Neural progenitor cell (in vitro differentiated cells): ENCODE data around the gene NMU. TPM values are rescaled to one million over a fixed set of nuclear protein-coding genes. Genes with fewer than 3 reads are reported as not detected.

Experiments
- DNase-seq: peaks from one replicate; pipeline ENCODE4 v3.0.0-alpha.2; 2016; ENCODE audit warnings: low spot score
- H2AFZ ChIP-seq: fragments of 200-600 bp; sonication (generic); replicated peaks from 2 replicates; pipeline ENCODE4 v1.6.1; 2016; ENCODE audit warnings: antibody characterized with exemption
- H3F3A ChIP-seq: fragments of 200-600 bp; sonication (generic); 2 replicates; pipeline ENCODE4 v1.6.1; 2016; ENCODE audit warnings: antibody characterized with exemption, low read depth
- H3K27ac ChIP-seq: fragments of 200-600 bp; sonication (generic); 2 replicates; pipeline ENCODE4 v1.5.1; 2016; ENCODE audit warnings: mild to moderate bottlenecking
- H3K27me3 ChIP-seq: fragments of 200-600 bp; sonication (generic); 2 replicates; pipeline ENCODE4 v1.6.1; 2016; ENCODE audit warnings: mild to moderate bottlenecking, moderate library complexity
- H3K36me3 ChIP-seq: fragments of 200-600 bp; sonication (generic); 2 replicates; pipeline ENCODE4 v1.5.1; 2016
- H3K4me1 ChIP-seq: fragments of 200-600 bp; sonication (generic); 2 replicates; pipeline ENCODE4 v1.6.1; 2016; ENCODE audit warnings: mixed run types
- H3K4me2 ChIP-seq: fragments of 200-600 bp; sonication (generic); 2 replicates; pipeline ENCODE4 v1.6.1; 2016
- H3K4me3 ChIP-seq: fragments of 200-600 bp; sonication (generic); 2 replicates; pipeline ENCODE4 v1.5.1; 2016
- H3K79me2 ChIP-seq: fragments of 200-600 bp; sonication (generic); 2 replicates; pipeline ENCODE4 v1.6.1; 2016; ENCODE audit warnings: low read depth
- H3K9ac ChIP-seq: fragments of 200-600 bp; sonication (generic); 2 replicates; pipeline ENCODE4 v1.6.1; 2016
- H3K9me3 ChIP-seq: fragments of 200-600 bp; sonication (generic); 2 replicates; pipeline ENCODE4 v1.5.1; 2016; ENCODE audit warnings: low read depth
- H4K20me1 ChIP-seq: fragments of 200-600 bp; sonication (generic); 2 replicates; pipeline ENCODE4 v1.6.1; 2016; ENCODE audit warnings: low read depth
- H3K27ac Mint-ChIP-seq: 3 replicates; pipeline ENCODE4 v1.8.0; 2021; ENCODE audit warnings: mixed read lengths
- H3K27me3 Mint-ChIP-seq: 2 replicates; pipeline ENCODE4 v1.8.0; 2022; ENCODE audit warnings: low read depth, mild to moderate bottlenecking, inconsistent platforms, moderate library complexity, mixed read lengths; ENCODE audit not compliant: insufficient read depth
- H3K36me3 Mint-ChIP-seq: 3 replicates; pipeline ENCODE4 v1.8.0; 2021; ENCODE audit warnings: mixed read lengths
- H3K4me1 Mint-ChIP-seq: 3 replicates; pipeline ENCODE4 v1.8.0; 2021; ENCODE audit warnings: mixed read lengths
- H3K4me3 Mint-ChIP-seq: 3 replicates; pipeline ENCODE4 v1.8.0; 2021; ENCODE audit warnings: mild to moderate bottlenecking, moderate library complexity, mixed read lengths
- H3K9me3 Mint-ChIP-seq: 3 replicates; pipeline ENCODE4 v1.8.0; 2020; ENCODE audit warnings: mixed read lengths
- CTCF ChIP-seq: fragments of 200-600 bp; sonication (generic); IDR thresholded peaks from 2 replicates; pipeline ENCODE4 v1.5.1; 2017; ENCODE audit warnings: antibody characterized with exemption, mild to moderate bottlenecking
- EZH2 ChIP-seq: fragments of 200-600 bp; sonication (generic); IDR thresholded peaks from 2 replicates; pipeline ENCODE4 v1.6.1; 2017; ENCODE audit warnings: antibody characterized with exemption, mild to moderate bottlenecking, moderate library complexity
- EZH2phosphoT487 ChIP-seq: fragments of 200-600 bp; sonication (generic); IDR thresholded peaks from 2 replicates; pipeline ENCODE4 v1.6.1; 2017; ENCODE audit warnings: antibody characterized with exemption
- total RNA-seq: library from RNA; depleted of rRNA; stranded (reverse); fragments of >200 nt; gene quantifications from 2 replicates; pipeline ENCODE4 v1.2.3, GENCODE V29; 2015; ENCODE audit warnings: low replicate concordance

The NMU gene
- total RNA-seq, 1 donor from 2014 or later: 1.8 TPM

GRCh38 chr4:55547466-55547770 is 88.7 kb downstream of the NMU start:
- Histone ChIP-seq H3K27me3 (no peaks in the 10 kb centered on the region), H3K4me2 (peak overlapping the region; percentile 96), H3K9me3 (no peaks in the 10 kb centered on the region), H4K20me1 (peaks cover 17% of the 10 kb centered on the region), H3K4me3 (peak overlapping the region; percentile 75), H3K4me1 (peaks cover 18% of the 10 kb centered on the region), H3K27ac (peak overlapping the region; percentile 94), H3K36me3 (no peaks in the 10 kb centered on the region), H3K79me2 (peaks cover 35% of the 10 kb centered on the region), H3F3A (peaks cover 37% of the 10 kb centered on the region), H3K9ac (no peak overlapping the region), H2AFZ (peak overlapping the region; percentile 98)
- no peak for TF ChIP-seq CTCF
- no peak for TF ChIP-seq EZH2
- TF ChIP-seq EZH2phosphoT487: no peak
- Mint-ChIP-seq H3K4me1 (peaks cover 33% of the 10 kb centered on the region), H3K9me3 (no peaks in the 10 kb centered on the region), H3K36me3 (peaks cover 2% of the 10 kb centered on the region), H3K4me3 (peak overlapping the region; percentile 96), H3K27ac (peak overlapping the region; percentile 84), H3K27me3 (peaks cover 4% of the 10 kb centered on the region)
- peak; percentile 79 for DNase-seq

- peaks cover 38% of the 10 kb centered on the region for H3K79me2 ChIP-seq
- peak within 1 kb of the TSS; percentile 18 for H3K9ac ChIP-seq
- peak within 1 kb of the TSS; percentile 75 for H3K4me3 ChIP-seq
- no peaks in the 10 kb centered on the region for H3K36me3 ChIP-seq
- peaks cover 19% of the 10 kb centered on the region for H4K20me1 ChIP-seq
- peak; percentile 96 for DNase-seq
- H3F3A ChIP-seq: peaks cover 37% of the 10 kb centered on the region
- no peaks in the 10 kb centered on the region for H3K27me3 ChIP-seq
- peak within 1 kb of the TSS; percentile 94 for H3K27ac ChIP-seq
- H3K27me3 Mint-ChIP-seq: peaks cover 4% of the 10 kb centered on the region
- no peaks in the 10 kb centered on the region for H3K9me3 ChIP-seq
- peak; percentile 60 for TF ChIP-seq CTCF
- no peak for TF ChIP-seq EZH2phosphoT487
- TF ChIP-seq EZH2: no peak
- H3K4me1 ChIP-seq: peaks cover 18% of the 10 kb centered on the region
- H3K36me3 Mint-ChIP-seq: peaks cover 4% of the 10 kb centered on the region
- peak within 1 kb of the TSS; percentile 97 for H3K4me3 Mint-ChIP-seq
- peaks cover 33% of the 10 kb centered on the region for H3K4me1 Mint-ChIP-seq
- no peaks in the 10 kb centered on the region for H3K9me3 Mint-ChIP-seq
- peak within 1 kb of the TSS; percentile 98 for H2AFZ ChIP-seq
- peak within 1 kb of the TSS; percentile 96 for H3K4me2 ChIP-seq
- H3K27ac Mint-ChIP-seq: peak within 1 kb of the TSS; percentile 84
These were observed 89.2 kb downstream of the NMU start, which contains the start of gene CLOCK for GRCh38 chr4:55546756-55547465. Gene CLOCK, minus strand, starts transcription at chr4:55546909. Its CDS starts 64,124 bp downstream, at chr4:55482785.

- no peaks in the 10 kb centered on the region for H3K9me3 Mint-ChIP-seq
- H3K4me3 ChIP-seq: peak overlapping the region; percentile 75
- peaks cover 37% of the 10 kb centered on the region for H3F3A ChIP-seq
- H3K27me3 ChIP-seq: no peaks in the 10 kb centered on the region
- H3K27me3 Mint-ChIP-seq: peaks cover 4% of the 10 kb centered on the region
- H3K36me3 Mint-ChIP-seq: peaks cover 4% of the 10 kb centered on the region
- no peak for DNase-seq
- peak overlapping the region; percentile 96 for H3K4me3 Mint-ChIP-seq
- H3K4me1 ChIP-seq: peaks cover 18% of the 10 kb centered on the region
- no peak for TF ChIP-seq CTCF
- no peak for TF ChIP-seq EZH2
- TF ChIP-seq EZH2phosphoT487: no peak
- H3K4me2 ChIP-seq: peak overlapping the region; percentile 96
- H3K4me1 Mint-ChIP-seq: peaks cover 33% of the 10 kb centered on the region
- peaks cover 43% of the 10 kb centered on the region for H3K79me2 ChIP-seq
- H3K27ac Mint-ChIP-seq: no peak overlapping the region
- peak overlapping the region; percentile 94 for H3K27ac ChIP-seq
- H4K20me1 ChIP-seq: peaks cover 19% of the 10 kb centered on the region
- no peaks in the 10 kb centered on the region for H3K9me3 ChIP-seq
- peak overlapping the region; percentile 18 for H3K9ac ChIP-seq
- no peaks in the 10 kb centered on the region for H3K36me3 ChIP-seq
- peak overlapping the region; percentile 98 for H2AFZ ChIP-seq
These were observed 89.7 kb downstream of the NMU start for GRCh38 chr4:55546506-55546755.
